Stimulated activated CD4-positive, alpha-beta T cell treated with anti-CD3 and anti-CD28 coated beads, Interleukin-15, amount 100 ng/mL, for 48 hours (primary cell): ENCODE measurements around the gene OFD1.

Source experiments
- DNase-seq, 2 donors: peaks; one replicate each; pipeline ENCODE4 v3.0.0-alpha.2; 2020; ENCODE audit warnings: low read depth in 2 of 2

Gene OFD1

GRCh38 chrX:13752646-13753045 is 18.1 kb downstream of the OFD1 start:
- no peak for DNase-seq

GRCh38 chrX:13754765-13755164 is 20.2 kb downstream of the OFD1 start:
- DNase-seq, result no peak

GRCh38 chrX:13755254-13755653 is 20.7 kb downstream of the OFD1 start:
- DNase-seq, result no peak

GRCh38 chrX:13756381-13756780 is 21.8 kb downstream of the OFD1 start:
- DNase-seq, result no peak

- DNase-seq, result no peak
Measured at GRCh38 chrX:13759152-13759718, 24.7 kb downstream of the OFD1 start.

- DNase-seq, result no peak
Measured at GRCh38 chrX:13760426-13760825, 25.9 kb downstream of the OFD1 start.

GRCh38 chrX:13761606-13762414 is 27.3 kb downstream of the OFD1 start:
- DNase-seq, result no peak

GRCh38 chrX:13763489-13763888 is 28.9 kb downstream of the OFD1 start:
- no peak for DNase-seq

GRCh38 chrX:13764281-13764680 is 29.7 kb downstream of the OFD1 start:
- DNase-seq, result no peak

GRCh38 chrX:13764765-13765164 is 30.2 kb downstream of the OFD1 start:
- no peak for DNase-seq

GRCh38 chrX:13768939-13769338 is 34.4 kb downstream of the OFD1 start:
- DNase-seq, result no peak

GRCh38 chrX:13770013-13770535 is 35.5 kb downstream of the OFD1 start:
- DNase-seq, result no peak

GRCh38 chrX:13774696-13775095 is 40.1 kb downstream of the OFD1 start:
- DNase-seq, result no peak

GRCh38 chrX:13775837-13776236 is 41.3 kb downstream of the OFD1 start:
- no peak for DNase-seq

- DNase-seq, result no peak
Measured at GRCh38 chrX:13776387-13776786, 41.8 kb downstream of the OFD1 start.

- no peak for DNase-seq
Measured at GRCh38 chrX:13778916-13779315, 44.4 kb downstream of the OFD1 start.

GRCh38 chrX:13780868-13781427 is 46.4 kb downstream of the OFD1 start:
- DNase-seq, result no peak

GRCh38 chrX:13786048-13786447 is 51.5 kb downstream of the OFD1 start:
- DNase-seq, result no peak

GRCh38 chrX:13790206-13791131 is 55.9 kb downstream of the OFD1 start:
- DNase-seq, result no peak

- DNase-seq, result no peak
Measured at GRCh38 chrX:13791145-13791544, 56.6 kb downstream of the OFD1 start.

GRCh38 chrX:13791559-13791958 is 57.0 kb downstream of the OFD1 start:
- no peak for DNase-seq

GRCh38 chrX:13793897-13794296 is 59.3 kb downstream of the OFD1 start:
- DNase-seq, result no peak
